Endothelial cell of umbilical vein (primary cell): ENCODE results near the gene CADM4. TPM values are rescaled to one million over a fixed set of nuclear protein-coding genes. Genes with fewer than 3 reads are reported as not detected.

Experiments
- BruUV-seq: library from RNA; stranded (reverse); fragments of 400-500 nt; replicated peaks from 2 replicates; lab custom pipeline; 2021; lab: Mats Ljungman, UMichigan
- CTCF ChIA-PET: fragments of 300-600, 350-600 bp; sonication (Branson Sonifier 250); formaldehyde crosslinking; loops from one replicate; lab custom pipeline; 2021; ENCODE audit warnings: antibody characterized with exemption, inconsistent platforms; lab: Charles Lee
- POLR2A ChIA-PET: fragments of 300-600, 350-600 bp; sonication (Branson Sonifier 250); formaldehyde crosslinking; loops from one replicate; lab custom pipeline; 2021; ENCODE audit warnings: antibody characterized with exemption, inconsistent platforms; lab: Charles Lee
- DNase-seq: peaks from one replicate; pipeline ENCODE4 v3.0.0-alpha.2; 2011; ENCODE audit warnings: low read depth, low spot score
- FAIRE-seq: peaks from 2 replicates; lab custom pipeline; 2011; peaks lifted over from hg19 to GRCh38; lab: Jason Lieb, UNC
- H2AFZ ChIP-seq: 2 replicates; pipeline ENCODE4 v1.6.0; 2012; ENCODE audit warnings: low read depth, low read length, control low read depth, inconsistent platforms
- H3K27ac ChIP-seq: 2 replicates; pipeline ENCODE4 v1.5.1; 2011; ENCODE audit warnings: low read depth, mild to moderate bottlenecking, control low read depth, low read length, moderate library complexity; ENCODE audit not compliant: insufficient read depth
- H3K27me3 ChIP-seq, 2 experiments: 2 replicates each; pipeline versions ENCODE4 v1.6.0 to v1.6.1; 2011; ENCODE audit warnings: low read length in 2 of 2, mixed read lengths in 1 of 2; ENCODE audit not compliant: control insufficient read depth in 2 of 2, insufficient read depth in 2 of 2
- H3K36me3 ChIP-seq, 2 experiments: 2 replicates in 1 of 2; 3 replicates in 1 of 2; pipeline ENCODE4 v1.5.1; 2011; ENCODE audit warnings: low read length in 2 of 2, mild to moderate bottlenecking in 1 of 2, moderate library complexity in 1 of 2; ENCODE audit not compliant: control insufficient read depth in 2 of 2, insufficient read depth in 2 of 2; ENCODE audit errors: extremely low read depth in 1 of 2
- H3K4me1 ChIP-seq: 3 replicates; pipeline ENCODE4 v1.5.1; 2011; ENCODE audit warnings: mild to moderate bottlenecking, low read length; ENCODE audit not compliant: control insufficient read depth, insufficient read depth; ENCODE audit errors: extremely low read depth
- H3K4me2 ChIP-seq: 2 replicates; pipeline ENCODE4 v1.6.1; 2011; ENCODE audit warnings: low read length, control low read depth, mixed read lengths; ENCODE audit not compliant: insufficient read depth
- H3K4me3 ChIP-seq, 3 experiments: fragments of 200-600 bp in 1 of 3; sonication (generic), shearing (Covaris generic) in 1 of 3; replicated peaks in 1 of 3; 2 replicates each; pipeline ENCODE4 v1.5.1; 2011 to 2016; ENCODE audit warnings: control low read depth in 3 of 3, low read length in 3 of 3, mild to moderate bottlenecking in 2 of 3, inconsistent platforms in 1 of 3, low read depth in 1 of 3, moderate library complexity in 1 of 3; ENCODE audit not compliant: insufficient read depth in 1 of 3
- H3K79me2 ChIP-seq: 2 replicates; pipeline ENCODE4 v1.6.0; 2012; ENCODE audit warnings: low read length, inconsistent platforms; ENCODE audit not compliant: control insufficient read depth, insufficient read depth
- H3K9ac ChIP-seq: replicated peaks from 2 replicates; pipeline ENCODE3; 2011; ENCODE audit warnings: low read length, control low read depth; ENCODE audit not compliant: insufficient read depth; ENCODE audit errors: extremely low read depth
- H3K9me1 ChIP-seq: replicated peaks from 3 replicates; pipeline ENCODE4 v1.6.0; 2011; ENCODE audit warnings: mild to moderate bottlenecking, low read length; ENCODE audit not compliant: control insufficient read depth, insufficient read depth; ENCODE audit errors: extremely low read depth
- H3K9me3 ChIP-seq: replicated peaks from 2 replicates; pipeline ENCODE4 v1.5.1; 2012; ENCODE audit warnings: low read length, inconsistent platforms; ENCODE audit not compliant: control insufficient read depth, insufficient read depth
- H4K20me1 ChIP-seq: replicated peaks from 2 replicates; pipeline ENCODE3; 2011; ENCODE audit warnings: mild to moderate bottlenecking, low read length; ENCODE audit not compliant: control insufficient read depth, insufficient read depth; ENCODE audit errors: extremely low read depth
- EZH2 ChIP-seq: IDR thresholded peaks from 2 replicates; pipeline ENCODE4 v1.6.1; 2012; ENCODE audit warnings: borderline replicate concordance, low read depth, mild to moderate bottlenecking, moderate library complexity, low read length, inconsistent platforms; ENCODE audit not compliant: severe bottlenecking
- FOS ChIP-seq: IDR thresholded peaks from 2 replicates; pipeline ENCODE4 v1.6.1; 2011; ENCODE audit warnings: mild to moderate bottlenecking, low read length, moderate library complexity, borderline replicate concordance; ENCODE audit not compliant: insufficient read depth
- GATA2 ChIP-seq: IDR thresholded peaks from 2 replicates; pipeline ENCODE4 v1.7.0; 2011; ENCODE audit warnings: low read depth, mild to moderate bottlenecking, moderate library complexity, mixed read lengths, low read length; ENCODE audit not compliant: insufficient read length, insufficient read depth
- JUN ChIP-seq: IDR thresholded peaks from 2 replicates; pipeline ENCODE4 v1.6.1; 2011; ENCODE audit warnings: borderline replicate concordance, low read depth; ENCODE audit not compliant: insufficient read length, insufficient read depth
- MYC ChIP-seq: IDR thresholded peaks from one replicate; pipeline ENCODE4 v1.6.1; 2011; ENCODE audit warnings: mild to moderate bottlenecking, low read depth, low read length
- POLR2A ChIP-seq: IDR thresholded peaks from 2 replicates; pipeline ENCODE4 v1.6.1; 2012; ENCODE audit warnings: low read depth, mild to moderate bottlenecking, control low read depth, low read length
- POLR2AphosphoS5 ChIP-seq: IDR thresholded peaks from 2 replicates; pipeline ENCODE4 v1.6.1; 2012; ENCODE audit warnings: low read depth, mild to moderate bottlenecking, control low read depth, low read length, moderate library complexity; ENCODE audit not compliant: insufficient read depth
- dilution Hi-C: fragments of 300-500 bp; cut with MboI; formaldehyde crosslinking; loops from one replicate; pipeline ENCODE4 v1.15.0; 2019; ENCODE audit warnings: low sequenced_read_pairs; ENCODE audit not compliant: extremely low pct_ligation_motif_present
- intact Hi-C: fragments of 100-400 bp; cut with micrococcal nuclease; formaldehyde crosslinking; loops from one replicate; pipeline ENCODE4 v1.10.0; 2022
- polyA plus RNA-seq, 4 experiments: library from polyadenylated mRNA; depleted of rRNA in 3 of 4; stranded (reverse) in 3 of 4; unstranded in 1 of 4; fragments of >200 nt; gene quantifications; 2 replicates each; pipeline versions ENCODE4 v1.2.1 to v1.2.3, GENCODE V29; 2011 to 2012; ENCODE audit warnings: missing spikeins in 1 of 4
- total RNA-seq: library from RNA; stranded (reverse); gene quantifications from 2 replicates; pipeline ENCODE4 v1.2.3, GENCODE V29; 2021
- TF ChIP-seq, protein P1 (sequence below): IDR thresholded peaks from 2 replicates; pipeline ENCODE4 v1.6.1; 2011; ENCODE audit not compliant: insufficient read depth, insufficient read length
- TF ChIP-seq, protein P2 (sequence below), 2 donors: IDR thresholded peaks; 1 replicate in 1 of 2; 2 replicates in 1 of 2; pipeline ENCODE4 v1.5.1; 2011; ENCODE audit warnings: low read length in 2 of 2, mild to moderate bottlenecking in 2 of 2, moderate library complexity in 2 of 2, control low read depth in 1 of 2, inconsistent platforms in 1 of 2, low read depth in 1 of 2; ENCODE audit not compliant: insufficient read depth in 1 of 2; ENCODE audit errors: extremely low read depth in 1 of 2

CADM4 gene
- total and polyA plus RNA-seq, 2 donors (not counting 3 experiments of a cell fraction or from before 2014, with no cell fraction given) = 5.0 to 7.5 TPM

DNA sequence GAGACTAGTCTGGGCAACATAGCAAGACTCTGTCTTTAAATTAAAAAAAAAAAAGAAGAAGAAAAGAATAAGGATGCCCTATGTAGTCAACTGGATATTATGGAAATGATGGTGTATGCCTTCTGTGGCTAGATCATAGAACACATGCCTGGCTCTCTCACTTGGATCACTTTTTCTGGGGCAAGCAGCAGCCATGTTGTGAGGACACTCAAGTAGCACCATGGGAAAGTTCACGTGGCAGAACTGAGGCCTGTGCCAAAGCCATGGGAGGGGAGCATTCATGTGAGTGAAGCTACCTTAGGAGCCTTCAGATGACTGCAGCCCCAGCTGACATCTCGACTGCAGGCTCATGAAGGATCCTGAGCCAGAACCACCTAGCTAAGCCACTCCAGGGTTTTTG is 18.4 kb upstream of the CADM4 start:
- Histone ChIP-seq H3K4me3 (no peak overlapping the region), H3K79me2 (peaks cover 25% of the 10 kb centered on the region), H3K36me3 (peaks cover 5 to 9% of the 10 kb centered on the region in 2 experiments), H3K9me3 (no peaks in the 10 kb centered on the region), H3K27me3 (no peaks in the 10 kb centered on the region), H4K20me1 (no peaks in the 10 kb centered on the region), H3K4me2 (no peak overlapping the region), H3K4me1 (no peaks in the 10 kb centered on the region), H3K9ac (no peak overlapping the region), H3K9me1 (no peaks in the 10 kb centered on the region), H2AFZ (no peak overlapping the region), H3K27ac (no peak overlapping the region)
- intact Hi-C loops = no loop called here
- dilution Hi-C loops = no loop called here
- DNase-seq = no peak
- ChIA-PET POLR2A (no interaction called here), CTCF (interaction anchor here (1.0 kb wide), 1 partner anchor 10 kb away, joined by 3 read pairs; no protein-coding TSS in a partner anchor)
- TF ChIP-seq, protein P1, sequence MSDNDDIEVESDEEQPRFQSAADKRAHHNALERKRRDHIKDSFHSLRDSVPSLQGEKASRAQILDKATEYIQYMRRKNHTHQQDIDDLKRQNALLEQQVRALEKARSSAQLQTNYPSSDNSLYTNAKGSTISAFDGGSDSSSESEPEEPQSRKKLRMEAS = no peak
- no peak for TF ChIP-seq POLR2A
- TF ChIP-seq JUN = no peak
- TF ChIP-seq, protein P2, sequence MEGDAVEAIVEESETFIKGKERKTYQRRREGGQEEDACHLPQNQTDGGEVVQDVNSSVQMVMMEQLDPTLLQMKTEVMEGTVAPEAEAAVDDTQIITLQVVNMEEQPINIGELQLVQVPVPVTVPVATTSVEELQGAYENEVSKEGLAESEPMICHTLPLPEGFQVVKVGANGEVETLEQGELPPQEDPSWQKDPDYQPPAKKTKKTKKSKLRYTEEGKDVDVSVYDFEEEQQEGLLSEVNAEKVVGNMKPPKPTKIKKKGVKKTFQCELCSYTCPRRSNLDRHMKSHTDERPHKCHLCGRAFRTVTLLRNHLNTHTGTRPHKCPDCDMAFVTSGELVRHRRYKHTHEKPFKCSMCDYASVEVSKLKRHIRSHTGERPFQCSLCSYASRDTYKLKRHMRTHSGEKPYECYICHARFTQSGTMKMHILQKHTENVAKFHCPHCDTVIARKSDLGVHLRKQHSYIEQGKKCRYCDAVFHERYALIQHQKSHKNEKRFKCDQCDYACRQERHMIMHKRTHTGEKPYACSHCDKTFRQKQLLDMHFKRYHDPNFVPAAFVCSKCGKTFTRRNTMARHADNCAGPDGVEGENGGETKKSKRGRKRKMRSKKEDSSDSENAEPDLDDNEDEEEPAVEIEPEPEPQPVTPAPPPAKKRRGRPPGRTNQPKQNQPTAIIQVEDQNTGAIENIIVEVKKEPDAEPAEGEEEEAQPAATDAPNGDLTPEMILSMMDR (IDR thresholded peaks at IDR 0.05; ENCODE audit: extremely low read depth in 1 of 2, insufficient read depth in 1 of 2, low read depth in 1 of 2, low read length in 2 of 2) = no peak
- no peak for TF ChIP-seq MYC
- no peak for TF ChIP-seq POLR2AphosphoS5
- no peak for TF ChIP-seq FOS
- TF ChIP-seq EZH2 = no peak
- no peak for TF ChIP-seq GATA2
- no peak for FAIRE-seq
- no TSS peak for BruUV-seq
